Measurements from ENCODE around the gene NR1I3.
A peak's percentile ranks its signal among the peaks of the same experiment; 100 is the strongest.

GRCh38 chr1:161198897-161199431, 39.0 kb downstream of the NR1I3 start, which contains the start of gene ADAMTS4:
- no peak for TF ChIP-seq RAD51 (IDR thresholded peaks at IDR 0.05; ENCODE audit: borderline replicate concordance)
- TF ChIP-seq MTF1 (CRISPR knock-in tag; IDR thresholded peaks at IDR 0.05), result no peak
- TF ChIP-seq ZNF142 (CRISPR knock-in tag; IDR thresholded peaks at IDR 0.05), result no peak
- TF ChIP-seq POLR2A (IDR thresholded peaks at IDR 0.05; ENCODE audit: insufficient read depth in 1 of 2, low read depth in 2 of 2, low read length in 2 of 2), result peak; percentile 38; a peak in 1 of 4 replicates
- TF ChIP-seq CCAR2 (optimal IDR thresholded peaks at IDR 0.05; ENCODE audit: low read depth, low read length), result no peak
- no peak for TF ChIP-seq EP300 (IDR thresholded peaks at IDR 0.05; ENCODE audit: low read depth in 2 of 2, low read length in 2 of 2)
- TF ChIP-seq EP300 (CRISPR knock-in tag; IDR thresholded peaks at IDR 0.05; ENCODE audit: borderline replicate concordance), result no peak
- TF ChIP-seq KDM1A (CRISPR knock-in tag; IDR thresholded peaks at IDR 0.05), result no peak
- TF ChIP-seq NFE2L2 (IDR thresholded peaks at IDR 0.05; ENCODE audit: low read length), result no peak
